Sciatic nerve (tissue), 2 donors: ENCODE data around the gene CFTR. TPM values are rescaled to one million over a fixed set of nuclear protein-coding genes. Genes with fewer than 3 reads are reported as not detected.
"Not testable (repeated sequence)": the region's sequence is repeated elsewhere in the genome, so short reads cannot be mapped to it uniquely, and the experiment has no call there.

Source experiments
- ATAC-seq: fragments of 200-7000 bp; cut with Tn5 transposase; one replicate; pipeline ENCODE4 v1.9.1; 2020; ENCODE audit warnings: mild to moderate bottlenecking, moderate library complexity
- DNase-seq: peaks from one replicate; pipeline ENCODE4 v3.0.0-alpha.2; 2020; ENCODE audit warnings: low spot score
- intact Hi-C: fragments of 100-400 bp; cut with DNase I; formaldehyde crosslinking; loops from one replicate; pipeline ENCODE4 v1.14.2; 2022
- total RNA-seq: library from RNA; stranded (reverse); fragmentation: NEBNext Ultra II Directional; extraction: Animal tissue kit (Norgen Biotek cat#: 25700); gene quantifications from one replicate; pipeline ENCODE4 v1.2.1, GENCODE V29; 2021
- donor health status: DM: no; HTN: no; CAD: no.
- donor health status: DM: no; HTN: no; CAD: no.

CFTR gene
- total RNA-seq, 1 donor from 2014 or later: not detected

GRCh38 chr7:117708173-117708572 lies 228.3 kb downstream of the CFTR start:
- intact Hi-C loops, DNase-seq, ATAC-seq: not testable (repeated sequence)

GRCh38 chr7:117711556-117711955 lies 231.7 kb downstream of the CFTR start:
- ATAC-seq (no peak), DNase-seq (no peak)
- intact Hi-C loops: no loop called here

- ATAC-seq: no peak
- intact Hi-C loops: no loop called here
- no peak for DNase-seq
Measured at GRCh38 chr7:117715784-117716445, 236.1 kb downstream of the CFTR start.

- intact Hi-C loops: no loop called here
- no peak for ATAC-seq
- DNase-seq: no peak
Measured at GRCh38 chr7:117716707-117717299, 237.0 kb downstream of the CFTR start.

- ATAC-seq: no peak
- no peak for DNase-seq
- intact Hi-C loops: no loop called here
Measured at GRCh38 chr7:117717357-117717756, 237.5 kb downstream of the CFTR start.

Other genes with a start within 250 kb of the CFTR start
- gene WNT2, start 157.0 kb upstream of the CFTR start, total RNA-seq: 0.31 TPM
- gene ASZ1, start 52.5 kb upstream of the CFTR start, total RNA-seq: not detected